ENCODE data around the gene DBF4B. TPM values are rescaled to one million over a fixed set of nuclear protein-coding genes. Genes with fewer than 3 reads are reported as not detected.
"Not testable (repeated sequence)": the region's sequence is repeated elsewhere in the genome, so short reads cannot be mapped to it uniquely, and the experiment has no call there.

Gene DBF4B
- total and polyA plus RNA-seq, 2 donors (not counting 1 experiment from before 2014, with no cell fraction given) = 2.2 to 3.3 TPM

DNA sequence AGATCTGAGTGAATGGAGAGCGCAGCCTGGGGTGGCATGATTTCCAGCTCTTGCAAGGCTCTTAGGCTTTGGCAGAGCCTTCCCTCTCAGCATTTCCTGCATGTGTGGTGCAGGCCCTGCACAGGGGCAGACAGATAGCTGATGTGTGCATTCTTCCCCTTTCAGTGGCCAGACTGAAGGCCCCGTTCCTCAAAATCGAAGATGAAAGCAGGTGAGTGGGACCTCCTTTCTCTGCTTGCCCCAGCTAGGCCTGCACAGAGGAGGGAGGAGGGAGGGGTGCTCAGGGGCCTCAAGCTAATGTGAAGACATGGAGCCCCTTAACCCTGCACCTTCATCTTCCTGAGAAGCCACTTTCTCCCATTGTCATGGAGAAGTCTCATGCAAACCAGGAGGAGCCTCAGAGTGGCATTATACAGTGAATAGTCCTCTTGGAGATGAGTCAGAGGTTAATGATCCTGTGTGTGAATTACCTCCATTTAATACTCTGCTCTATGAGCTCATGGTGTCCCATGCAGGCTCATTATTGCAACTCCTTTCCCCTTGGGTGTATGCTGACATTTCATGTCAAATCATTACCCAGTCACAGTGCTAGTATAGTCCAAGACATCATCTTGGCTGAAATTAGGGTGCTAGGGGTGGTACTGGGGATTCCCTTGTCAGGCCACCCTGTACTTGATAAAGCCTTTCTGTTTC is 29.9 kb downstream of the DBF4B start:
- H4K20me1 ChIP-seq (ENCODE audit: control insufficient read depth, extremely low read depth, insufficient read depth, low read length) = no peaks in the 10 kb centered on the region
- no peaks in the 10 kb centered on the region for H3K4me1 ChIP-seq (ENCODE audit: control insufficient read depth, extremely low read depth, insufficient read depth, low read length)
- no peak overlapping the region for H2AFZ ChIP-seq (ENCODE audit: low read length)
- DNase-seq (ENCODE audit: low read depth in 2 of 2) = peak in 1 of 2 donors; percentile 23
- TF ChIP-seq CTCF (conservative IDR thresholded peaks at IDR 0.05 in 1 of 2, IDR thresholded peaks at IDR 0.05 in 1 of 2; ENCODE audit: low read depth in 1 of 2, low read length in 2 of 2) (no peak), EZH2 (IDR thresholded peaks at IDR 0.05; ENCODE audit: low read length, missing control alignments) (no peak)
- no peak overlapping the region for H3K27ac ChIP-seq (ENCODE audit: insufficient read depth, low read length)
- peaks cover 2% of the 10 kb centered on the region for H3K36me3 ChIP-seq (ENCODE audit: control insufficient read depth, insufficient read depth, low read length)
- no peaks in the 10 kb centered on the region for H3K9me3 ChIP-seq (ENCODE audit: control insufficient read depth, insufficient read depth, low read depth, low read length)
- no peak overlapping the region for H3K4me3 ChIP-seq (replicated peaks in 1 of 4; ENCODE audit: control extremely low read depth in 1 of 4, insufficient read depth in 1 of 4, low read depth in 3 of 4, low read length in 4 of 4)
- no peak overlapping the region for H3K9ac ChIP-seq (ENCODE audit: insufficient read depth, low read length)
- no peaks in the 10 kb centered on the region for H3K27me3 ChIP-seq (ENCODE audit: control insufficient read depth, insufficient read depth, low read length)
- H3K4me2 ChIP-seq (ENCODE audit: extremely low read depth, insufficient read depth, low read length) = no peak overlapping the region
- H3K79me2 ChIP-seq (ENCODE audit: control insufficient read depth, insufficient read depth, low read length) = no peaks in the 10 kb centered on the region

- no peak for DNase-seq (ENCODE audit: low read depth in 2 of 2)
- peaks cover 2% of the 10 kb centered on the region for H3K36me3 ChIP-seq (ENCODE audit: control insufficient read depth, insufficient read depth, low read length)
- no peak overlapping the region for H3K27ac ChIP-seq (ENCODE audit: insufficient read depth, low read length)
- no peak overlapping the region for H3K4me2 ChIP-seq (ENCODE audit: extremely low read depth, insufficient read depth, low read length)
- no peaks in the 10 kb centered on the region for H3K79me2 ChIP-seq (ENCODE audit: control insufficient read depth, insufficient read depth, low read length)
- no peak overlapping the region for H3K4me3 ChIP-seq (replicated peaks in 1 of 4; ENCODE audit: control extremely low read depth in 1 of 4, insufficient read depth in 1 of 4, low read depth in 3 of 4, low read length in 4 of 4)
- no peaks in the 10 kb centered on the region for H3K9me3 ChIP-seq (ENCODE audit: control insufficient read depth, insufficient read depth, low read depth, low read length)
- no peaks in the 10 kb centered on the region for H3K27me3 ChIP-seq (ENCODE audit: control insufficient read depth, insufficient read depth, low read length)
- H3K9ac ChIP-seq (ENCODE audit: insufficient read depth, low read length) = no peak overlapping the region
- no peaks in the 10 kb centered on the region for H4K20me1 ChIP-seq (ENCODE audit: control insufficient read depth, extremely low read depth, insufficient read depth, low read length)
- no peaks in the 10 kb centered on the region for H3K4me1 ChIP-seq (ENCODE audit: control insufficient read depth, extremely low read depth, insufficient read depth, low read length)
- TF ChIP-seq EZH2 (IDR thresholded peaks at IDR 0.05; ENCODE audit: low read length, missing control alignments) (no peak), CTCF (conservative IDR thresholded peaks at IDR 0.05 in 1 of 2, IDR thresholded peaks at IDR 0.05 in 1 of 2; ENCODE audit: low read depth in 1 of 2, low read length in 2 of 2) (no peak)
- H2AFZ ChIP-seq (ENCODE audit: low read length) = no peak overlapping the region
Observed at GRCh38 chr17:44741316-44741715, 32.9 kb downstream of the DBF4B start.

DNA sequence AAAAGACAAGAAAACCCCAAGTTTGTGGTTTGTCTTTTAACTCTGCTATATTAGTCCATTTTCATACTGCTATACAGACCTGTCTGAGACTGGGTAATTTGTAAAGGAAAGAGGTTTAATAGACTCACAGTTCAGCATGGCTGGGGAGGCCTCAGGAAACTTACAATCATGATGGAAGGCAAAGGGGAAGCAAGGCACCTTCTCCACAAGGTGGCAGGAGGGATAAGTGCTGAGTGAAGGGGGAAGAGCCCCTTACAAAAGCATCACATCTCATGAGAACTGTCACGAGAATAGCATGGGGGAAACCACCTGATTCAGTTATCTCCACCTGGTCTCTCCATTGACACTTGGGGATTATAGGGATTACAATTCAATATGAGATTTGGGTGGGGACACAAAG is 36.8 kb downstream of the DBF4B start:
- no peak overlapping the region for H3K4me2 ChIP-seq (ENCODE audit: extremely low read depth, insufficient read depth, low read length)
- no peaks in the 10 kb centered on the region for H4K20me1 ChIP-seq (ENCODE audit: control insufficient read depth, extremely low read depth, insufficient read depth, low read length)
- no peak overlapping the region for H3K27ac ChIP-seq (ENCODE audit: insufficient read depth, low read length)
- no peak overlapping the region for H3K9ac ChIP-seq (ENCODE audit: insufficient read depth, low read length)
- TF ChIP-seq CTCF (conservative IDR thresholded peaks at IDR 0.05 in 1 of 2, IDR thresholded peaks at IDR 0.05 in 1 of 2; ENCODE audit: low read depth in 1 of 2, low read length in 2 of 2) (no peak), EZH2 (IDR thresholded peaks at IDR 0.05; ENCODE audit: low read length, missing control alignments) (no peak)
- H3K4me3 ChIP-seq (replicated peaks in 1 of 4; ENCODE audit: control extremely low read depth in 1 of 4, insufficient read depth in 1 of 4, low read depth in 3 of 4, low read length in 4 of 4) = no peak overlapping the region
- H3K4me1 ChIP-seq (ENCODE audit: control insufficient read depth, extremely low read depth, insufficient read depth, low read length) = no peaks in the 10 kb centered on the region
- H3K36me3 ChIP-seq (ENCODE audit: control insufficient read depth, insufficient read depth, low read length) = peaks cover 2% of the 10 kb centered on the region
- H3K79me2 ChIP-seq (ENCODE audit: control insufficient read depth, insufficient read depth, low read length) = no peaks in the 10 kb centered on the region
- H3K9me3 ChIP-seq (ENCODE audit: control insufficient read depth, insufficient read depth, low read depth, low read length) = no peaks in the 10 kb centered on the region
- H2AFZ ChIP-seq (ENCODE audit: low read length) = no peak overlapping the region
- H3K27me3 ChIP-seq (ENCODE audit: control insufficient read depth, insufficient read depth, low read length) = no peaks in the 10 kb centered on the region
- no peak for DNase-seq (ENCODE audit: low read depth in 2 of 2)

- H3K4me3 ChIP-seq (replicated peaks in 1 of 4; ENCODE audit: control extremely low read depth in 1 of 4, insufficient read depth in 1 of 4, low read depth in 3 of 4, low read length in 4 of 4); DNase-seq (ENCODE audit: low read depth in 2 of 2); H3K27me3 ChIP-seq (ENCODE audit: control insufficient read depth, insufficient read depth, low read length); H3K9me3 ChIP-seq (ENCODE audit: control insufficient read depth, insufficient read depth, low read depth, low read length); H3K9ac ChIP-seq (ENCODE audit: insufficient read depth, low read length); H3K36me3 ChIP-seq (ENCODE audit: control insufficient read depth, insufficient read depth, low read length); H2AFZ ChIP-seq (ENCODE audit: low read length); H3K27ac ChIP-seq (ENCODE audit: insufficient read depth, low read length); H3K79me2 ChIP-seq (ENCODE audit: control insufficient read depth, insufficient read depth, low read length); H3K4me2 ChIP-seq (ENCODE audit: extremely low read depth, insufficient read depth, low read length); H3K4me1 ChIP-seq (ENCODE audit: control insufficient read depth, extremely low read depth, insufficient read depth, low read length); H4K20me1 ChIP-seq (ENCODE audit: control insufficient read depth, extremely low read depth, insufficient read depth, low read length): not testable (repeated sequence)
Observed at GRCh38 chr17:44745738-44746137, 37.3 kb downstream of the DBF4B start.

All from fibroblast of lung (primary cell).